Kidney epithelial cell (primary cell): ENCODE results near the gene CEP162. TPM values are rescaled to one million over a fixed set of nuclear protein-coding genes. Genes with fewer than 3 reads are reported as not detected.
"Not testable (repeated sequence)": the region's sequence is repeated elsewhere in the genome, so short reads cannot be mapped to it uniquely, and the experiment has no call there.

Source experiments
- DNase-seq: peaks from one replicate; pipeline ENCODE4 v3.0.0-alpha.2; 2010; ENCODE audit warnings: low read depth
- H3K27me3 ChIP-seq: 2 replicates; pipeline ENCODE4 v1.6.0; 2011; ENCODE audit warnings: low read length; ENCODE audit not compliant: control insufficient read depth, insufficient read depth
- H3K36me3 ChIP-seq: 2 replicates; pipeline ENCODE4 v1.5.1; 2011; ENCODE audit warnings: low read length; ENCODE audit not compliant: control insufficient read depth, insufficient read depth
- H3K4me3 ChIP-seq: 2 replicates; pipeline ENCODE4 v1.5.1; 2011; ENCODE audit warnings: low read depth, mild to moderate bottlenecking, control low read depth, low read length
- CTCF ChIP-seq: IDR thresholded peaks from 2 replicates; pipeline ENCODE4 v1.5.1; 2011; ENCODE audit warnings: mild to moderate bottlenecking, moderate library complexity, low read length, control low read depth, inconsistent platforms; ENCODE audit not compliant: insufficient read depth, poor library complexity, severe bottlenecking
- total RNA-seq: library from RNA; depleted of rRNA; stranded (reverse); fragments of >200 nt; gene quantifications from 2 replicates; pipeline ENCODE4 v1.2.3, GENCODE V29; 2015

CEP162 gene
- total RNA-seq, 1 donor from 2014 or later: 6.3 TPM

- H3K27me3 ChIP-seq: no peaks in the 10 kb centered on the region
- DNase-seq: no peak
- no peaks in the 10 kb centered on the region for H3K36me3 ChIP-seq
Measured at GRCh38 chr6:84197708-84198107, 29.7 kb downstream of the CEP162 start.

GRCh38 chr6:84193114-84193708 is 34.2 kb downstream of the CEP162 start:
- Histone ChIP-seq H3K4me3 (no peak overlapping the region), H3K27me3 (no peaks in the 10 kb centered on the region), H3K36me3 (no peaks in the 10 kb centered on the region)
- peak; percentile 37 for DNase-seq
- TF ChIP-seq CTCF: no peak

More at GRCh38 chr6:84197708-84198107, 29.7 kb downstream of the CEP162 start:
- H3K4me3 ChIP-seq: no peak overlapping the region
- TF ChIP-seq CTCF: no peak

DNA sequence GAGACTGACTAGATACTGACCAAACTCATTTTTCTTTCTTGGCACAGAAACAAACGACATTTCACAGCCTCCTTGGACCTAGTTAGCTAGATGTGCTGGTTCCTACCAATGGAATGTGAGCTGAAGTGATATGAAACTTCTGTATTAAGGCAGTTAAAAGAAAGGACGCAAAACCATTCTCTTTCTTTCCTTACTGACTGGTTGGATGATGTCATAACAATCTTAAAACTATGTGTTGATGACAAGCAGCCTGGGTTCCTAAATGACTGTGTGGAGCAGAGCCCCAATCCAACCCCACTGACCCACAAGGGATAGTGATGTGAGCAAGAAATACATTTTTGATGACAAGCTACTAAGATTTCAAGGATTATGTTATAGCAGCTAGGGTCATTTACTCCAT is 35.6 kb downstream of the CEP162 start:
- Histone ChIP-seq H3K36me3 (no peaks in the 10 kb centered on the region), H3K27me3 (no peaks in the 10 kb centered on the region), H3K4me3 (no peak overlapping the region)
- no peak for DNase-seq
- TF ChIP-seq CTCF: no peak

- not testable (repeated sequence) for DNase-seq, H3K36me3 ChIP-seq
Measured at GRCh38 chr6:84189356-84189755, 38.1 kb downstream of the CEP162 start.

GRCh38 chr6:84183430-84183829 is 44.0 kb downstream of the CEP162 start:
- H3K36me3 ChIP-seq: no peaks in the 10 kb centered on the region
- no peak for DNase-seq
- TF ChIP-seq CTCF: no peak
- H3K27me3 ChIP-seq: no peaks in the 10 kb centered on the region
- H3K4me3 ChIP-seq: no peak overlapping the region

More at GRCh38 chr6:84189356-84189755, 38.1 kb downstream of the CEP162 start:
- H3K4me3 ChIP-seq, H3K27me3 ChIP-seq: not testable (repeated sequence)

GRCh38 chr6:84182001-84182400 is 45.4 kb downstream of the CEP162 start:
- Histone ChIP-seq H3K36me3 (no peaks in the 10 kb centered on the region), H3K4me3 (no peak overlapping the region), H3K27me3 (no peaks in the 10 kb centered on the region)
- no peak for DNase-seq
- no peak for TF ChIP-seq CTCF
